CD4-positive, alpha-beta T cell treated with Interleukin-21 for 1 hour (primary cell): ENCODE measurements around the gene RASL10A.
A peak's percentile ranks its signal among the peaks of the same experiment; 100 is the strongest.

Source experiments
- DNase-seq: peaks from one replicate; pipeline ENCODE4 v3.0.0-alpha.2; 2020

RASL10A gene

GRCh38 chr22:29316141-29316828 is 788 bp upstream of the RASL10A start:
- no peak for DNase-seq

- no peak for DNase-seq
These were observed 786 bp downstream of the RASL10A start for GRCh38 chr22:29314537-29315285.

GRCh38 chr22:29313576-29314466 is 1.7 kb downstream of the RASL10A start:
- DNase-seq = no peak

DNA sequence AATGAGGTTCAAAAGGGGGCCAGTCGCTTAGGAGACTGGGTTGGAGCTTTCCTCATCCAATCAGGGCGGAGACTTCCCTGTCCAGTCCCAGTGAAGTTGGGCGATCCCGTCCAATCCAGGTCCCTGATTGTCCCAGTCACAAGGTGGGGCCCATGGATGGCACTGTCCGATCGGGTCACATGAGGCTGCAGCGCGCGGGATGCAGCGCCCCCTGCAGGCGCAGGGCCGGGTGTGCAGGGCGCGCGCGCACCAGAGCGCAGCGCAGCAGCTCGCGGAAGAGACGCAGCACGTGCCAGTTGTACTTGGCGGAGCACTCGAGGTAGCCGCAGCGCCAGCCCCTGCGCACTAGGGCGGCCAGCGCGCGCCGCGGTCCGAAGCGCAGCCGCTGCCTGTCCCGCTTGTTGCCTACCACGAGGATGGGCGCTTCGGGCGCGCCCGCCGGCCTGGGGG is 2.3 kb downstream of the RASL10A start:
- peak; percentile 16 for DNase-seq

GRCh38 chr22:29312218-29313125 is 3.0 kb downstream of the RASL10A start:
- DNase-seq = no peak

GRCh38 chr22:29311464-29312217 is 3.9 kb downstream of the RASL10A start:
- no peak for DNase-seq

- peak; percentile 61 for DNase-seq
These were observed 4.6 kb downstream of the RASL10A start for GRCh38 chr22:29310863-29311339.

DNA sequence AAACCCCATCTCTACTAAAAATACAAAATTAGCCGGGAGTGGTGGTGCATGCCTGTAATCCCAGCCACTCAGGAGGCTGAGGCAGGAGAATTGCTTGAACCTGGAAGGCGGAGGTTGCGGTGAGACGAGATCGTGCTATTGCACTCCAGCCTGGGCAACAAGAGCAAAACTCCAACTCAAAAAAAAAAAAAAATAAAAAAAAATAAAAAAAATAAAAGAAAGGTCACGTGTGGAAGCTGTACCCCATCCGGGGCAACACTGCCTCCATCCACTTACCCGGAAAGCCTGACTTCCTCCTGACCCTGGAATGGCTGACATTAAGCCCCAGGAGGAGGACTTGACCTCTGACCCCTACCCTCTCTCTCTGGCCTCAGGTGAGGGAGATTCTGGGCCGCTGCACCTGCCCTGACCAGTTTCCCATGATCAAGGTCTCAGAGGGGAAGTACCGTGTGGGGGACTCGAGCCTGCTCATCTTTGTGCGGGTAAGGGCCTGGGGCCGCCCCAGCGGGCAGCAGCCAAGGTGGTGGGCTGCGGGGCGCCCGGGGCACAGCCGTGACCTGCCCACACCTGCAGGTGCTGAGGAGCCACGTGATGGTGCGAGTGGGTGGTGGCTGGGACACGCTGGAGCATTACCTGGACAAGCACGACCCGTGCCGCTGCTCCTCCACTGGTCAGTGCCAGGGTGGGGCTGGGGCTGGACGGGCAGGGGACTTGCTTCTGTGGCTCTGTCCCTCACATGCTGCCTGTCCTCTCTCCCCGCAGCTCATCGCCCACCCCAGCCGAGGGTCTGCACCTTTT is 5.2 kb downstream of the RASL10A start:
- no peak for DNase-seq

GRCh38 chr22:29309332-29310064 is 6.0 kb downstream of the RASL10A start:
- no peak for DNase-seq

DNA sequence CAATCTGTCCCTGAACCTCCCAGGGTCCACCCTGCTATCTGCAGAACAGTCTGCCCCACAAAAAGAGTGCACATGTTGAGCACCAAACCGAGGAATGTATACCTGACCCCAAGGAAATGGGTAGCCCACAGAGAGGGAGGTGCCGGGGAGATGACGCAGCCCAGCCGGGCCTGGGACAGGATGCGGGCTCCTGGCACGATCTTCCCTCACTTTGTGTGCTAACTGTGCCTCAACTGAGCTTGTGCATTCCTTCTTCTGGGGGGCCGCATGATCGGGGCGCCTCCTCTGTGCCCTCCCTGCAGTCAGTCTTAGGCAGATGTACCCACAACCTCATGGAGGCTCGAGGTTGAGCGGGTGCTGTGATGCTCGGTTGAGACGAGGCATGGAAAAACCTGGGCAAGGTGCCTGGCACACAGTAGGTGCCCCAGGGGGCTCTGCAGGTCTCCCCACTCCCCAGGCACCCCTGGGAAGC is 6.7 kb downstream of the RASL10A start:
- DNase-seq = peak; percentile 30

DNA sequence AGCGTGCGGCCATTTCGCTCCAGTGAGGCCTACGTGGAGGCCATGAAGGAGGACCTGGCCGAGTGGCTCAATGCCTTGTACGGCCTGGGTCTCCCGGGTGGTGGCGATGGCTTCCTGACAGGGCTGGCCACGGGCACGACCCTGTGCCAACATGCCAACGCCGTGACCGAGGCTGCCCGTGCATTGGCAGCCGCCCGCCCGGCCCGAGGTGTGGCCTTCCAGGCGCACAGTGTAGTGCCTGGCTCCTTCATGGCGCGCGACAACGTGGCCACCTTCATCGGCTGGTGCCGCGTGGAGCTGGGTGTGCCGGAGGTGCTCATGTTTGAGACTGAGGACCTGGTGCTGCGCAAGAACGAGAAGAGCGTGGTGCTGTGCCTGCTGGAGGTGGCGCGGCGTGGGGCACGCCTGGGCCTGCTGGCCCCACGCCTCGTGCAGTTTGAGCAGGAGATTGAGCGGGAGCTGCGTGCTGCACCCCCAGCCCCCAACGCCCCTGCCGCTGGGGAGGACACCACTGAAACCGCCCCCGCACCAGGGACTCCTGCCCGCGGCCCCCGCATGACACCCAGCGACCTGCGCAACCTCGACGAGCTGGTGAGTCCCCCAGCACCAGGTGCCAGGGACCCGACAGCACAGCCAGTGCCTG is 7.2 kb downstream of the RASL10A start:
- DNase-seq = no peak

- no peak for DNase-seq
These were observed 7.8 kb downstream of the RASL10A start for GRCh38 chr22:29307596-29308147.

- peak; percentile 28 for DNase-seq
These were observed 8.5 kb downstream of the RASL10A start for GRCh38 chr22:29306835-29307595.

DNA sequence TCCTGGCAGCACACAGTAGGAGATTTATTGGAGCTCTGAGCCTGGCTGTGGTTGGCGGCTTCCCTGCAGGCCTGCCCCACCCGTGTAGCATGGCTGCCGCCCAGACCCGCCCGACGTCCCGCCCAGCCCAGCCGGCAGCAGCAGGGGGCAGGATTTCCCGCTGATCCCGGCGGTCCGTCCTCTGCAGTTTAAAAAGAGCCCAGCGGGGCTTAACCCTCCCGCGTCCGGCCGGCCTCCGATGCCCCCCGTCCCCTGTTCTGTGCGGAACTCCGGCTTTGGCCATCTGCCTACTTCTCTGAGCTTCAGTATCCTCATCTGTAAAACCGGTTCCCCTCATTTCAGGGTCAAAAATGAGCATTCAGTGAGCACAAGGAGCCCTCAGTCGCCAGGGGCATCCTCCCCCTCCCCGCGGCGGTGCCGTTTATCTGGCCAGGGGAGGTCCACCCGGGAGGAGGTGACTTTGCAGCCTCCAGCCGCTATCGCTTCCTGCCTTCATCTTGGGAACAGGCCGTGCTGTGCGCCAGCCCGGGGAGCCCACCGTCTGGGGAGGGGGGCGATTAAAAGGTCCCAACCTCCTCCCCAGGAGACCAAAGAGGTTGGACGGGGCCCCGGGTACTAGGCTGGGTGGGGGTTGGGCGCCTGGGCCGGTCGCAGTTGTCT is 9.2 kb downstream of the RASL10A start, which contains the start of gene GAS2L1:
Gene GAS2L1 (plus strand): TSS at position 476 of the 660 bp plus-strand sequence. CDS start 1,456 bp downstream, outside the sequence.
- DNase-seq = peak; percentile 30

DNA sequence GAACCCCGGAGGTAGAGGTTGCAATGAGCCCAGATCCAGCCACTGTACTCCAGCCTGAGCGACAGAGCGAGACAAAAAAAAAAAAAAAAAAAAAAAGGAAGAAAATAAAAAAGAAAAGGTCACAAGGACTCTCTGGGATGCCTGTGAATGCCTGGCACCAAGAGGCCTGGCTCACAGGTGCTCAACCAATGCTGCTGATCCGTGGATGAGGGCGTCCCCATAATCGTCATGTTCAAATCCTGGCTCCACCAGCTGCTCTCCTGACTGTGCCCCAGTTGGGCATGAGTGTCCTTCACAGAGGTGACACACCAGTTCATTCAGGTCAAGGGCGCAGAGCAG is 9.7 kb downstream of the RASL10A start:
- no peak for DNase-seq

DNA sequence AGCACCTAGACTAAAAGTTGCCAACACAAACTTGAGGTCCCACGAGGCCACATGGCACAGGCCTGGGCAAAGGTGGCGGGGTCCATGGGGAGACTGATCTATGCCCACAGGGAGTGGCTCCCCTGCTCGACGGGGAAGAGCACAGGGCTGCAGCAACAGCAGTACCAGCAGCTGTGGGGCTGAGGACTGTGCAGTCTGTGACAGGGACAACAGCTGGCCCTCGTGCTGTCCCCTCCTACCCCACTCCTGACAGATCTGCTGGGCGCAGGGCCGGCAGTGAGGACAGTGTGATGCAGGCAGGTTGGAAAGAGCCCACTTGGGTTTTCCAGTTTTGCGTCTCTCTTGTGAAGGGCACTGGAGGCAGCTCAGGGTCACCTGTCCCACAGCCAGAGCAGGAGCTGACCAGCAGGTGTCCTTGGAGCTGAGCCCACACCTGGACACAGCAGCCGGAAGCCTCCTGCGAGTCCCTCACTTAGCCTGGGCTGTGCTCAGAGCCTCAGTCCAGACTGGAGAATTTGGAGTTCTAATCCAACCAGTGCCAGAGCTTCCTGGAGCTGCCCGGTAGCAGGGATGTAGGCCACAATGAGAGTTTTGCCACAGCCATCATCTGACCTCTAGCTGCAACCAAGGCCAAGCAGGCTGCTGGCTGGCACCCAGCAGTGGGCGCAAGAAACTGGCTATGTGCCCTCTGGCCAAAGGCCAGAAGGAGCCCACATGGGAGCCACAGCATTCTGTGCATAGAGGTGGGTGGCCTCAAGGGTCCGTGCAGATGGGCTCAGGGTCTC is 12.6 kb downstream of the RASL10A start:
- no peak for DNase-seq

GRCh38 chr22:29302402-29302680 is 13.2 kb downstream of the RASL10A start:
- no peak for DNase-seq
